ENCODE results near the gene ALOX12B. TPM values are rescaled to one million over a fixed set of nuclear protein-coding genes. Genes with fewer than 3 reads are reported as not detected.

ALOX12B gene
- total and polyA plus RNA-seq, 2 experiments from 2014 or later = 0.16 to 1.4 TPM

- TF ChIP-seq ETS1 (IDR thresholded peaks at IDR 0.05) (no peak), NANOG (IDR thresholded peaks at IDR 0.05; ENCODE audit: borderline replicate concordance) (no peak), EZH2 (IDR thresholded peaks at IDR 0.05; ENCODE audit: low read depth, unreplicated experiment) (no peak), JUNB (IDR thresholded peaks at IDR 0.05; ENCODE audit: unreplicated experiment) (no peak), ZNF462 (CRISPR knock-in tag; IDR thresholded peaks at IDR 0.05) (no peak), ZNF114 (CRISPR knock-in tag; IDR thresholded peaks at IDR 0.05) (no peak), POLR2AphosphoS5 (IDR thresholded peaks at IDR 0.05; ENCODE audit: low read depth) (no peak), CREB1 (CRISPR knock-in tag; IDR thresholded peaks at IDR 0.05; ENCODE audit: low read depth) (no peak), CTCF (conservative IDR thresholded peaks at IDR 0.05; ENCODE audit: low read depth in 2 of 2) (no peak), STAT1 (IDR thresholded peaks at IDR 0.05; ENCODE audit: unreplicated experiment) (no peak), ZNF331 (CRISPR knock-in tag; IDR thresholded peaks at IDR 0.05; ENCODE audit: low read depth) (no peak), EZH2phosphoT487 (IDR thresholded peaks at IDR 0.05; ENCODE audit: unreplicated experiment) (no peak), REST (IDR thresholded peaks at IDR 0.05; ENCODE audit: unreplicated experiment) (no peak)
- H3K27me3 Mint-ChIP-seq (ENCODE audit: insufficient read depth, low read depth, poor library complexity) = peaks cover 9% of the 10 kb centered on the region
- H3K27ac ChIP-seq (ENCODE audit: low read depth) = no peak overlapping the region
- no peaks in the 10 kb centered on the region for H3K9me3 Mint-ChIP-seq
- H3K79me2 ChIP-seq (replicated peaks; ENCODE audit: insufficient read depth) = no peaks in the 10 kb centered on the region
- DNase-seq (ENCODE audit: low spot score) (no peak), ATAC-seq (no peak)
- H2AFZ ChIP-seq = no peak overlapping the region
- no peaks in the 10 kb centered on the region for H3K36me3 ChIP-seq (ENCODE audit: insufficient read depth)
- H3K4me1 ChIP-seq (ENCODE audit: insufficient read depth) = no peaks in the 10 kb centered on the region
- H3K36me3 Mint-ChIP-seq (ENCODE audit: low read depth) = no peaks in the 10 kb centered on the region
- H3F3A ChIP-seq (replicated peaks; ENCODE audit: low read depth) = no peaks in the 10 kb centered on the region
- H3K27ac Mint-ChIP-seq = no peak overlapping the region
- no peak overlapping the region for H3K4me3 ChIP-seq
- no peaks in the 10 kb centered on the region; the same call in 1 of the 2 replicates for H3K9me2 ChIP-seq (ENCODE audit: insufficient read depth)
- H3K4me2 ChIP-seq = no peak overlapping the region
- H3K4me3 Mint-ChIP-seq = no peak overlapping the region
- H3K4me1 Mint-ChIP-seq = peaks cover 9% of the 10 kb centered on the region
- no peaks in the 10 kb centered on the region; the same call in 1 of the 2 replicates for H3K27me3 ChIP-seq (ENCODE audit: insufficient read depth)
- H4K20me1 ChIP-seq (replicated peaks; ENCODE audit: insufficient read depth) = no peaks in the 10 kb centered on the region
Measured at GRCh38 chr17:8101721-8102120, 14.2 kb upstream of the ALOX12B start.

Measured in GM23338 (cell line).